GM18951 (cell line): ENCODE data around the gene VPREB1.
"Not testable (repeated sequence)": the region's sequence is repeated elsewhere in the genome, so short reads cannot be mapped to it uniquely, and the experiment has no call there.

Source experiments
- POLR2A ChIP-seq: IDR thresholded peaks from 4 replicates; pipeline ENCODE4 v1.6.1; 2011; ENCODE audit warnings: mild to moderate bottlenecking; ENCODE audit not compliant: insufficient read length, insufficient read depth; ENCODE audit errors: extremely low read depth
- in situ Hi-C: fragments of 300-500 bp; cut with MboI; formaldehyde crosslinking; loops from one replicate; pipeline ENCODE4 v1.12.0; 2022; ENCODE audit warnings: low sequenced_read_pairs, mixed read lengths, inconsistent platforms; ENCODE audit not compliant: unreplicated experiment

The VPREB1 gene

DNA sequence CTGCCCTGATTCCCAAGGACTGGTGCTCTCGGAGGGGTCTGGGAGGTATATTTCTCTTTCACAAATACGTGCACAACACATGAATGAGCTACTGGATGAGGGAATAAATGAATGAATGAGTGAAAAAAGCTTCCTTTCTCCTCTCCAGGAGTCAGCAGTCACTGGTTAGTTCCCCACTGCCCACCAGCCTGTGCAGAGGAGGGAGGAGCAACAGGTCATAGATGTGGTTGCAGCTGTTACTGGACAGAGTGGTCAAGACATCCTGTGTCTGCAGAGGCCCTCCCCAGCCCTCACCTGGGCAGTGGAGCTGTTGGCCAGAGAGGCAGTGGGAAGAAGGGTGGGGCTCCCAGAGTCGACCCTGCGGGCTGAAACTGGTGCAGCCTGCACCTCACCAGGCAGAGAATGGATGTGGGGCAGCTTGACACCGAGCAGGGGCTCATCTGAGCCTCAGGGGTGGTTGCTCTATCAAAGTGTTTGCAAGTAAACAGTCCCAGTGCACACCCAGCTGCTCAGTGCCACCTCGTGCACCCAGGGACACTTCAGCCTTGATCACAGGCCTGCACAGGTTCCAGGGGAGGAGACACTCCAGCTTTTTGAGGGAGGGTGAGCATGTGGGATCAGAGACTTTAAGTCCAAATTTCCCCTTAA, 1.4 kb upstream of the VPREB1 start:
- no peak for TF ChIP-seq POLR2A
- in situ Hi-C loops, result no loop called here

GRCh38 chr22:22245256-22245909, 797 bp downstream of the VPREB1 start:
- in situ Hi-C loops, result no loop called here
- TF ChIP-seq POLR2A, result no peak

GRCh38 chr22:22245935-22246525, 1.4 kb downstream of the VPREB1 start:
- TF ChIP-seq POLR2A, result no peak
- in situ Hi-C loops, result no loop called here

DNA sequence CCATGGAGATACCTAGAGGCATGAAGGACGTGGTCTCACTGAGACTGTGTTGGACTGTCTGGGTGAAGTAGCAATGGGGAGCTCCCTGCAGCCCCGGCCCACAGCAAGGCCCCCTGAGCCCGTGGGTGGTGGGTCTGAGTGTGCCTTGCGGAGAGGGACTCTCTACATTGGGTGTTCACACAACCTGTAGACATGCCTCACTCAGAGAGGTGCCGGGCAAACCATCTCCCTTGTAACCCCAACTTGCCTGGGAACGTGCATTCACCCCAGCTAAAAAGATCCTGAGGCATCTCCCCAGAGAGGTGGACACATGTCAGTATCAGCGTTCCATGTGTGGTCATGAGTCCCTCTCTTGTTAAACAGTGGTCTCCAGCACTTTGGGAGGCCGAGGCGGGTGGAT, 2.1 kb downstream of the VPREB1 start:
- TF ChIP-seq POLR2A, result no peak
- in situ Hi-C loops, result no loop called here

GRCh38 chr22:22248878-22249277, 4.3 kb downstream of the VPREB1 start:
- in situ Hi-C loops, result no loop called here
- no peak for TF ChIP-seq POLR2A

GRCh38 chr22:22250651-22251050, 6.1 kb downstream of the VPREB1 start:
- in situ Hi-C loops, result not testable (repeated sequence)

- in situ Hi-C loops, result not testable (repeated sequence)
These were observed 11.5 kb downstream of the VPREB1 start for GRCh38 chr22:22256133-22256532.

DNA sequence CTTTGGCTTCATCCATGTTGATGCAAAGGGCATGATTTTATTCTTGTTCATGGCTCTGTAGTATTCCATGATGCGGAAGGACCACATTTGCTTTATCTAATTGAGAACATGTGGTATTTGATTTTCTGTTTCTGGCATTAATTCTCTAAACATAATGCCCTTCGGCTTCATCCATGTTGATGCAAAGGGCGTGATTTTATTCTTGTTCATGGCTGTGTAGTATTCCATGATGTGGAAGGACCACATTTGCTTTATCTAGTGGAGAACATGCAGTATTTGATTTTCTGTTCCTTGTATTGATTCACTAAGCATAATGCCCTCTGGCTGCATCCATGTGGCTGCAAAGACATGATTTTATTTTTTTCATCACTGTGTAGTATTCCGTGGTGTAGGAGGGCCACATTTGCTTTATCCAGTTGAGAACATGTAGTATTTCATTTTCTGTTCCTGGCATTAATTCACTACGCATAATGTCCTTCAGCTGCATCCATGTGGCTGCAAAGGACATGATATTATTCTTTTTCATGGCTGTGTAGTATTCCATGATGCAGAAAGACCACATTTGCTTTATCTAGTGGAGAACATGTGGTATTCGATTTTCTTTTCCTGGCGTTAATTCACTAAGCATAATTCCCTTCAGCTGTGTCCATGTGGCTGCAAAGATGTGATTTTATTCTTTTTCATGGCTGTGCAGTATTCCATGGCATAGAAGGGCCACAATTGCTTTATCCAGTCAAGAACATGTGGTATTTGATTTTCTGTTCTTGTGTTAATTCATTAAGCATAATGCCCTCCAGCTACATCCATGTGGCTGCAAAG, 14.2 kb downstream of the VPREB1 start:
- in situ Hi-C loops, result not testable (repeated sequence)

GRCh38 chr22:22260169-22260568, 15.6 kb downstream of the VPREB1 start:
- in situ Hi-C loops, result not testable (repeated sequence)

DNA sequence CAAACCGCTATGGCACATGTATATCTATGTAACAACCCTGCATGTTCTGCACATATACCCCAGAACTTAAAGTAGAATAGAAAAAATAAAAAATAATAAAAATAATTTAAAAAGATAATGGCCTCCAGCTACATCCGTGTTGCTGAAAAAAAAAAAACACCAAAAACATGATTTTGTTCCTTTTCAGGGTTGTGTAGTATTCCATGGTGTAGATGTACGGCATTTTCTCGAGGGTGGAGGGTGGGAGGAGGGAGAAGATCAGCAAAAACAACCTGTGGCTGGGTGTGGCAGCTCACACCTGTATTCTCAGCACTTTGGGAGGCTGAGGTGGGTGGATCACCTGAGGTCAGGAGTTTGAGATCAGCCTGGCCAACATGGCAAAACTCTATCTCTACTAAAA, 16.0 kb downstream of the VPREB1 start:
- in situ Hi-C loops, result not testable (repeated sequence)

GRCh38 chr22:22262332-22263074, 17.9 kb downstream of the VPREB1 start:
- in situ Hi-C loops, result not testable (repeated sequence)

DNA sequence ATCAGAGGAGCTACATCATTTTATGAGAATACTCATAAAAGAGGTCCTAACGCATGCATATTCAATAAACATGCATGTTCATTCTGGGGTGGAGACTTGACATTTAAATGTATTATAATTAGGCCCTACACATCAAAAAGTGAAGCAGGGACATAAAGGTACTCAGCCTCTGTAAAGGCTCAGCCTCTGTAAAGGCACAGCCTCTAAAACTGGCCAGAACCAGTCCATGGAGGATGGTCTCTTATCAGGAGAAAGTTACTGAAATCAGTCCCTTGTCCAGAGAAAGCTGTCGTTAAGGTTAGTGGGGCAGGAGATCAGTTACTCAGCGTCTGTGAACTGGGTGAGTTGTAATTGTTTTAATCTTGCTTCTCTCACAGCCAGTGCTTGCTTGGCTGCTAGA, 19.2 kb downstream of the VPREB1 start:
- in situ Hi-C loops, result not testable (repeated sequence)

DNA sequence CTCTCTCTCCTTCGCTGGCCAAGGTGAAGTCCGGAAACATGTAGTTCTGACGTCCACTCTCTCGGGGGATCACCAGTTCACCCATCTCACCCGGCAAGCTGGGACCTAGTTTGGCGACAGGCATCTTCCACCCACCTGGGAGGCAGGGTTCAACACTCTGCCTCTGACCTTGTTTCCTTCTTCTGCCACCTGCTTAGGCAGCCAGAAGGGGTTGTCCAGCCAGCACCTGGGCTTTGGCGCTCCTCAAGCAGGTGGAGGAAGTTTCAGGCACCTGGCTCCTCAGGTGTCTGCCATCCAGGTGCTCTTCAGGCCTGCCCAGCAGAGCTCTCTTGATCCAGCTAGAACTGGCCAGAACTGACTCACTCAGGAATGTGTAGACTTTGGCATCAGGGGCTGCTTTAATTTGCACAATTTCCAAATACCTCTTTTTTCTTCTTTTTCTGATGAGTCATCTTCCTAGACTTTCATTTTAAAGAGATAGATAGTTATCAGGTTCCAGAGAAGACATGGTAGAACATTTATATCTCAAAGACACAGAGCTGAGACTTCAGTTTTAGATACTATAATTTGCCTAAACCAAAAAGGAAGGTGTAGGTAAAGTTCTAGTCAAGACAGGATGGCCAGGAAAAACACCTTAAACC, 25.6 kb downstream of the VPREB1 start:
- in situ Hi-C loops, result not testable (repeated sequence)

DNA sequence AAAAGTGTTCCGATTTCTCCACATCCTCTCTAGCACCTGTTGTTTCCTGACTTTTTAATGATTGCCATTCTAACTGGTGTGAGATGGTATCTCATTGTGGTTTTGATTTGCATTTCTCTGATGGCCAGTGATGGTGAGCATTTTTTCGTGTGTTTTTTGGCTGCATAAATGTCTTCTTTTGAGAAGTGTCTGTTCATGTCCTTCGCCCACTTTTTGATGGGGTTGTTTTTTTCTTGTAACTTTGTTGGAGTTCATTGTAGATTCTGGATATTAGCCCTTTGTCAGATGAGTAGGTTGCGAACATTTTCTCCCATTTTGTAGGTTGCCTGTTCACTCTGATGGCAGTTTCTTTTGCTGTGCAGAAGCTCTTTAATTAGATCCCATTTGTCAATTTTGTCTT, 32.8 kb downstream of the VPREB1 start:
- in situ Hi-C loops, result not testable (repeated sequence)

GRCh38 chr22:22284962-22285756, 40.6 kb downstream of the VPREB1 start:
- in situ Hi-C loops, result not testable (repeated sequence)

GRCh38 chr22:22286390-22287105, 42.0 kb downstream of the VPREB1 start:
- in situ Hi-C loops, result not testable (repeated sequence)

- in situ Hi-C loops, result not testable (repeated sequence)
These were observed 42.6 kb downstream of the VPREB1 start for GRCh38 chr22:22287106-22287626.
